ENCODE measurements around the gene VAV3.

VAV3 gene

GRCh38 chr1:107993920-107994319 lies 28.9 kb upstream of the VAV3 start:
- peaks cover 0 to 3% of the 10 kb centered on the region in 2 donors for H3K27me3 ChIP-seq (ENCODE audit: control insufficient read depth in 1 of 2, insufficient read depth in 2 of 2, low read length in 2 of 2)
- no peaks in the 10 kb centered on the region for H3K36me3 ChIP-seq (ENCODE audit: control insufficient read depth in 2 of 2, insufficient read depth in 2 of 2, low read length in 2 of 2)
- no peak overlapping the region for H3K27ac ChIP-seq (ENCODE audit: low read length)
- H3K4me1 ChIP-seq (ENCODE audit: control insufficient read depth, insufficient read depth, low read length): no peaks in the 10 kb centered on the region
- no peaks in the 10 kb centered on the region for H3K9me3 ChIP-seq (ENCODE audit: control insufficient read depth in 2 of 2, low read length in 2 of 2)
- no peak overlapping the region for H3K4me3 ChIP-seq (ENCODE audit: low read length in 2 of 2)
- no peak overlapping the region for H3K9ac ChIP-seq (ENCODE audit: low read length in 2 of 2)

- Histone ChIP-seq H3K9me3 (ENCODE audit: control insufficient read depth in 2 of 2, low read length in 2 of 2) (no peaks in the 10 kb centered on the region), H3K27me3 (ENCODE audit: control insufficient read depth in 1 of 2, insufficient read depth in 2 of 2, low read length in 2 of 2) (peaks cover 0 to 3% of the 10 kb centered on the region in 2 donors), H3K27ac (ENCODE audit: low read length) (no peak overlapping the region), H3K4me3 (ENCODE audit: low read length in 2 of 2) (no peak overlapping the region), H3K9ac (ENCODE audit: low read length in 2 of 2) (no peak overlapping the region), H3K4me1 (ENCODE audit: control insufficient read depth, insufficient read depth, low read length) (no peaks in the 10 kb centered on the region), H3K36me3 (ENCODE audit: control insufficient read depth in 2 of 2, insufficient read depth in 2 of 2, low read length in 2 of 2) (no peaks in the 10 kb centered on the region)
Measured at GRCh38 chr1:107992347-107992746, 27.4 kb upstream of the VAV3 start.

- Histone ChIP-seq H3K4me3 (ENCODE audit: low read length in 2 of 2) (no peak overlapping the region), H3K4me1 (ENCODE audit: control insufficient read depth, insufficient read depth, low read length) (no peaks in the 10 kb centered on the region), H3K36me3 (ENCODE audit: control insufficient read depth in 2 of 2, insufficient read depth in 2 of 2, low read length in 2 of 2) (no peaks in the 10 kb centered on the region), H3K9ac (ENCODE audit: low read length in 2 of 2) (no peak overlapping the region), H3K27ac (ENCODE audit: low read length) (no peak overlapping the region), H3K9me3 (ENCODE audit: control insufficient read depth in 2 of 2, low read length in 2 of 2) (no peaks in the 10 kb centered on the region), H3K27me3 (ENCODE audit: control insufficient read depth in 1 of 2, insufficient read depth in 2 of 2, low read length in 2 of 2) (peaks cover 0 to 3% of the 10 kb centered on the region in 2 donors)
Measured at GRCh38 chr1:107991371-107992066, 26.5 kb upstream of the VAV3 start.

- H3K36me3 ChIP-seq (ENCODE audit: control insufficient read depth in 2 of 2, insufficient read depth in 2 of 2, low read length in 2 of 2): no peaks in the 10 kb centered on the region
- H3K27me3 ChIP-seq (ENCODE audit: control insufficient read depth in 1 of 2, insufficient read depth in 2 of 2, low read length in 2 of 2): peaks cover 0 to 3% of the 10 kb centered on the region in 2 donors
- no peak overlapping the region for H3K27ac ChIP-seq (ENCODE audit: low read length)
- no peaks in the 10 kb centered on the region for H3K4me1 ChIP-seq (ENCODE audit: control insufficient read depth, insufficient read depth, low read length)
- H3K4me3 ChIP-seq (ENCODE audit: low read length in 2 of 2): no peak overlapping the region
- no peak overlapping the region for H3K9ac ChIP-seq (ENCODE audit: low read length in 2 of 2)
- no peaks in the 10 kb centered on the region for H3K9me3 ChIP-seq (ENCODE audit: control insufficient read depth in 2 of 2, low read length in 2 of 2)
Measured at GRCh38 chr1:107990606-107991005, 25.6 kb upstream of the VAV3 start.

GRCh38 chr1:107981277-107981676 lies 16.3 kb upstream of the VAV3 start:
- no peaks in the 10 kb centered on the region for H3K36me3 ChIP-seq (ENCODE audit: control insufficient read depth in 2 of 2, insufficient read depth in 2 of 2, low read length in 2 of 2)
- H3K9ac ChIP-seq (ENCODE audit: low read length in 2 of 2): no peak overlapping the region
- no peak overlapping the region for H3K27ac ChIP-seq (ENCODE audit: low read length)
- H3K4me1 ChIP-seq (ENCODE audit: control insufficient read depth, insufficient read depth, low read length): no peaks in the 10 kb centered on the region
- no peak overlapping the region for H3K4me3 ChIP-seq (ENCODE audit: low read length in 2 of 2)
- peaks cover 0 to 2% of the 10 kb centered on the region in 2 donors for H3K27me3 ChIP-seq (ENCODE audit: control insufficient read depth in 1 of 2, insufficient read depth in 2 of 2, low read length in 2 of 2)
- no peaks in the 10 kb centered on the region for H3K9me3 ChIP-seq (ENCODE audit: control insufficient read depth in 2 of 2, low read length in 2 of 2)

GRCh38 chr1:107979926-107980325 lies 14.9 kb upstream of the VAV3 start:
- Histone ChIP-seq H3K9me3 (ENCODE audit: control insufficient read depth in 2 of 2, low read length in 2 of 2) (no peaks in the 10 kb centered on the region), H3K9ac (ENCODE audit: low read length in 2 of 2) (no peak overlapping the region), H3K27ac (ENCODE audit: low read length) (no peak overlapping the region), H3K4me1 (ENCODE audit: control insufficient read depth, insufficient read depth, low read length) (no peaks in the 10 kb centered on the region), H3K4me3 (ENCODE audit: low read length in 2 of 2) (no peak overlapping the region), H3K27me3 (ENCODE audit: control insufficient read depth in 1 of 2, insufficient read depth in 2 of 2, low read length in 2 of 2) (peaks cover 0 to 2% of the 10 kb centered on the region in 2 donors), H3K36me3 (ENCODE audit: control insufficient read depth in 2 of 2, insufficient read depth in 2 of 2, low read length in 2 of 2) (no peaks in the 10 kb centered on the region)

GRCh38 chr1:107979088-107979487 lies 14.1 kb upstream of the VAV3 start:
- no peak overlapping the region for H3K4me3 ChIP-seq (ENCODE audit: low read length in 2 of 2)
- H3K27ac ChIP-seq (ENCODE audit: low read length): no peak overlapping the region
- H3K4me1 ChIP-seq (ENCODE audit: control insufficient read depth, insufficient read depth, low read length): no peaks in the 10 kb centered on the region
- no peaks in the 10 kb centered on the region for H3K36me3 ChIP-seq (ENCODE audit: control insufficient read depth in 2 of 2, insufficient read depth in 2 of 2, low read length in 2 of 2)
- H3K27me3 ChIP-seq (ENCODE audit: control insufficient read depth in 1 of 2, insufficient read depth in 2 of 2, low read length in 2 of 2): peaks cover 0 to 2% of the 10 kb centered on the region in 2 donors
- H3K9me3 ChIP-seq (ENCODE audit: control insufficient read depth in 2 of 2, low read length in 2 of 2): no peaks in the 10 kb centered on the region
- no peak overlapping the region for H3K9ac ChIP-seq (ENCODE audit: low read length in 2 of 2)

GRCh38 chr1:107976836-107977235 lies 11.9 kb upstream of the VAV3 start:
- no peaks in the 10 kb centered on the region for H3K9me3 ChIP-seq (ENCODE audit: control insufficient read depth in 2 of 2, low read length in 2 of 2)
- H3K9ac ChIP-seq (ENCODE audit: low read length in 2 of 2): no peak overlapping the region
- H3K4me1 ChIP-seq (ENCODE audit: control insufficient read depth, insufficient read depth, low read length): no peaks in the 10 kb centered on the region
- no peak overlapping the region for H3K27ac ChIP-seq (ENCODE audit: low read length)
- no peaks in the 10 kb centered on the region for H3K36me3 ChIP-seq (ENCODE audit: control insufficient read depth in 2 of 2, insufficient read depth in 2 of 2, low read length in 2 of 2)
- no peak overlapping the region for H3K4me3 ChIP-seq (ENCODE audit: low read length in 2 of 2)
- H3K27me3 ChIP-seq (ENCODE audit: control insufficient read depth in 1 of 2, insufficient read depth in 2 of 2, low read length in 2 of 2): no peaks in the 10 kb centered on the region

GRCh38 chr1:107976431-107976830 lies 11.5 kb upstream of the VAV3 start:
- H3K9ac ChIP-seq (ENCODE audit: low read length in 2 of 2): no peak overlapping the region
- no peaks in the 10 kb centered on the region for H3K9me3 ChIP-seq (ENCODE audit: control insufficient read depth in 2 of 2, low read length in 2 of 2)
- no peak overlapping the region for H3K4me3 ChIP-seq (ENCODE audit: low read length in 2 of 2)
- H3K4me1 ChIP-seq (ENCODE audit: control insufficient read depth, insufficient read depth, low read length): no peaks in the 10 kb centered on the region
- H3K36me3 ChIP-seq (ENCODE audit: control insufficient read depth in 2 of 2, insufficient read depth in 2 of 2, low read length in 2 of 2): no peaks in the 10 kb centered on the region
- no peak overlapping the region for H3K27ac ChIP-seq (ENCODE audit: low read length)
- no peaks in the 10 kb centered on the region for H3K27me3 ChIP-seq (ENCODE audit: control insufficient read depth in 1 of 2, insufficient read depth in 2 of 2, low read length in 2 of 2)

- Histone ChIP-seq H3K36me3 (ENCODE audit: control insufficient read depth in 2 of 2, insufficient read depth in 2 of 2, low read length in 2 of 2) (no peaks in the 10 kb centered on the region), H3K4me3 (ENCODE audit: low read length in 2 of 2) (no peak overlapping the region), H3K9me3 (ENCODE audit: control insufficient read depth in 2 of 2, low read length in 2 of 2) (no peaks in the 10 kb centered on the region), H3K4me1 (ENCODE audit: control insufficient read depth, insufficient read depth, low read length) (no peaks in the 10 kb centered on the region), H3K27ac (ENCODE audit: low read length) (no peak overlapping the region), H3K27me3 (ENCODE audit: control insufficient read depth in 1 of 2, insufficient read depth in 2 of 2, low read length in 2 of 2) (no peaks in the 10 kb centered on the region), H3K9ac (ENCODE audit: low read length in 2 of 2) (no peak overlapping the region)
Measured at GRCh38 chr1:107975851-107976250, 10.9 kb upstream of the VAV3 start.

GRCh38 chr1:107974090-107974489 lies 9.1 kb upstream of the VAV3 start:
- Histone ChIP-seq H3K9me3 (ENCODE audit: control insufficient read depth in 2 of 2, low read length in 2 of 2) (no peaks in the 10 kb centered on the region), H3K4me1 (ENCODE audit: control insufficient read depth, insufficient read depth, low read length) (no peaks in the 10 kb centered on the region), H3K9ac (ENCODE audit: low read length in 2 of 2) (no peak overlapping the region), H3K4me3 (ENCODE audit: low read length in 2 of 2) (no peak overlapping the region), H3K27ac (ENCODE audit: low read length) (no peak overlapping the region), H3K27me3 (ENCODE audit: control insufficient read depth in 1 of 2, insufficient read depth in 2 of 2, low read length in 2 of 2) (no peaks in the 10 kb centered on the region), H3K36me3 (ENCODE audit: control insufficient read depth in 2 of 2, insufficient read depth in 2 of 2, low read length in 2 of 2) (no peaks in the 10 kb centered on the region)
